NCI-H146 treated with DMSO at 0.1 percent for 48 hours (cell line): ENCODE results near the gene MCC.
"Not testable (repeated sequence)": the region's sequence is repeated elsewhere in the genome, so short reads cannot be mapped to it uniquely, and the experiment has no call there.

Experiments used
- DNase-seq: peaks from one replicate; lab custom pipeline; 2025; ENCODE audit not compliant: unreplicated experiment; lab: John Stamatoyannopoulos, UW

MCC gene

DNA sequence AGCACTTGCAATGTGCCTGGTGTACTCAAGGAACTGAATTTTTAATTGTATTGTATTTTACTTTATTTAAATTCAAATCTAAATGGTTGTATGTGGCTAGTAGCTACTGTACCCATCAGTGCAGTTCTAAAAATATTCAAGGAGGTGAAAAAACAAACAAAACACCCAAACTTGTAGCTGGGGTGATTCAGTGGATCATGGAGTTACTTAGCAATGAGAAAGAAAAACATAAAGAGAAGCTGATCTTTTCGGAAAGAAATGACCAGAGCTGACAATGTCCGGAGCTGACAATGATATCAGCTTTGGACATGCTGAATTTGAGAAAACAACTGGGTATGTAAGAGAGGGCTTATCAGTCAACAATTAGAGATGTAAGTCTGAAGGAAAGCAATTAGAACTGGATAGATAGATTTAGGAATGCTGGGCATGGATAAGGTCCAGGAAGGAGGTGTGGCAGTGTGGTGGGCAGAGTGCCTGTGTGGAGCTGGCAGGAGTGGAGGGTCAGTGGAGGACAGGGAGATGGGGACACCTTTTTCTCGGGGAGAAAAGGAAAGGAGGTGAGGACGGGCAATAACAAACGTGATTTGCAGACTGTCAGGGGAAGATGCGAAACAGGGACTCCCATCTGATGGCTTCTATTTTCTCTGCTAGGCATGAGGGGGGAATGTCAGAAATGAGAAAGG, 398.5 kb downstream of the MCC start:
- DNase-seq = no peak

DNA sequence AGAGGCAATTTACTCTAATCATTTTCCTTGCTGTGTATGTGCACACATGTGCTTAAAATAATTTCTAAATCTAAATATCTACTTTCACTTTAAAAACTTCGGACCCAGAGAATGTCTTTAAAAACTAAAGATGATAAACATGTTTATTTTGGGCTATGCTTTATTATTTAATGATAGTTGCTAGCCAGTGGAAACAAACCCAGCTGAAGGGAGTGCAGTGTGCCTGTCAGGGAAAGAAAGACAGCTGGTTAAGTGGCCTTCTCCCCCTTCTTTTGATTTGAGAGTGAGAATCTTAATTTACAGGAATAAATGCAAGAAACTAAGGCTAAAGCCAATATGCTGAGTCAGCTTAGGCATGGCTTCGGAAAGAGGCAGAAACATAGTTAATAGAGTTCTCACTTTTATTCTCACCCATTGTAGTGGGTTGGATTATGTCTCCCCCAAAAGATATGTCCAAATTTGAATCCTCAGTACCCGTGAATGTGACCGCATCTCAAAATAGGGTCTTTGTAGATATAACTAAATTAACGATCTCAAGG, 400.2 kb downstream of the MCC start:
- DNase-seq = no peak

DNA sequence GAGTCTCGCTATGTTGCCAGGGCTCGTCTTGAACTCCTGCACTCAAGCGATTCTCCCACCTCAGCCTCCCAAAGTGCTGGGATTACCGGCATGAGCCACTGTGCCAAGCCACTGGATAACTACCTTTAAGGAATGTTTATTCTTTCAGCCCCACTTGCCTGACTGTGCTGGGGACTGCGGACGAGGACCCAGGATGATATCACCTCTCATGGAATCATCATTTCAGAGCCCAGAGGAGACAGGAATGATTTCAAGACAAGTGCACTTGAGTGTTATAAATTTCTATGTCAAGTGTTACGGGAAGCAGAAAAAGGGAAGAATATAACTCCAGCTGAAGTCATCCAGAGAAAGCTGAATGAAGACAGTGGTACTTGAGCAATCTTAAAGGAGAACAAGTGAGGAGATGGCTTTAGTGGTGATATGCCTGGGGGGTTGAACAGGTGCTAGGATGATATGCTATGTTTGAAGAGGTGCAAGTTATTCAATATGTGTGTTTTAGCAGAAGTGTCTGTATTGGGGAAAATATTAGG, 402.3 kb downstream of the MCC start:
- DNase-seq = no peak

DNA sequence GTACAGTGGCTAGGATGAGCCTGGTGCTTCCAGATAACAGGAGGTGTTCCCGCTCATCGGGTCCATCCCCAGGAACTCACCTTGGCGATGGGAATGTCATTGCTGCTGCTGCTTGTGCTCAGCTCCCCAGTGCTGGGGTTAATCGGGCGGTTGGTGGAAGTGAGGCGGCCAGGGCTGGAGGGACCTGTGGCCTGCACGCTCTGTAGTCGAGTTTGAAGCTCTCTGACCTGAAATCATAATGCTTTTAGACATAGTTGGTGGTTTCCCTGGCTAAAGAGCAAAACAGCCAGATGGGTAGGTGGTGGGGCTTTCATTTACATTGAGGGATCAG, 403.2 kb downstream of the MCC start:
- DNase-seq = no peak

DNA sequence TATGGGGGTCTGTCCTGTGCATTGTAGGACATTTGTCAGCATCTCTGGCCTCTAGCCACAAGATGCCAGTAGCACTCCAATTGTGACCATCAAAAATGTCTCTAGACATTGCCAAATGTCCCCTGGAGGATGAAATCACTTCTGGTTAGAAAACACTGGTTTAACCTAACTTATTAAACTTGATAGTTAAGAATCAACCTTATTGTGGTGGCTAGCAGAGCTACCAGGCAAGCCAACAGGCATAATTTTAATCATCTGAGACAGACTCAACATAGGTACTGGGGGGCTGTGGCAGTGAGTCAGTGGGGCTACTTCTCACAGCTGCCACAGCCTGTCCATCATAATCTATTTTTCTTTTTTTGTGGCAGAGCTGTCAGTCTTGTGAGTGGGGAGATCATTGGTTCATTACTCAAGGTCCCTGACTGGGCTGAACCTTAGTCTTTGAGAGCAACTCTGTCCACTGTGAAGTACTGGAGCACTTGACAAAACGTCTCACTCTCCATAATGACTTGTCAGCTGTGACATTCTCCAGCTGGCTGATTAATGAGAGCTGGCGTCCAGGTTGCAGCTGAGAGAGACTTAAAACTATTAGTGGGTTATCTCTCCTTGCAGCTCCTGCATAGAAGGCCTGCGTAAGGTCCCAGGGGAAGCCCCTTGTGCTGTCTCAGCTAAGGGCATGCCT, 403.7 kb downstream of the MCC start:
- DNase-seq = no peak

DNA sequence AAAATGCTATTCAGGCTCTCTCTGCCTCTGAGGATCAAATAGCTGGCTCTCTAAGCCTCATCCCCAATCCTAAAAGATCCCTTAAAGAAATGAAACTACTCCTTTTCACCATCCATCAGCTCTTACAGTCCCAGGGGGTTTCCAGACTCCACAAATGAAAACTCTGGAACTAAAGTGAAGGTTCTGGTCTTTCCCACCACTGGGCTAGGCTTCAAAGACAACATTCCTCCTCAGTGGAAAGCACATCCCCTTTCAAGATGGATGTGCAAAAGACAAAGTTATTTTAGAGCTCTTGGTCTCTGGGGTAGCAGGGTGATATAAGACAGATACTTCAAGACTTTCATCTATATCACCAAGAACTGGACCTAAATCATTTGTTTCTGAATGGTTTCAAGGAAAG, 404.8 kb downstream of the MCC start:
- DNase-seq = no peak

DNA sequence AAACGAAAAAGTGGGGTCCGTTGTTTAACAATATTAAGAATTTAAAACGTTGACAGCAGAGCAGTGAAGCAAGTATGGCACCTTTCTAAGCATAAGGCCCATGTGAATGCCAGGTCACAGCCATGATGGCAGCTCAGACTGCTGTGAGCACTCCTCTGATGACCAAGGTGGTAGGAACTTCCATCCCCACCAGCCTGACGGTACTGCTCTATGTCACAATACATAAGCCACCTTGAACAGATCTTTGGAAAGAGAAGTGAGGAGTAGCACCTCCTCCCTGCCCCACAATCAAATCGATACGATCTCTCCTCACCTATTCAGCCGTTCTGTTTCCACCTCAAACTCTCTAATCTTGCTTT, 405.7 kb downstream of the MCC start:
- no peak for DNase-seq

DNA sequence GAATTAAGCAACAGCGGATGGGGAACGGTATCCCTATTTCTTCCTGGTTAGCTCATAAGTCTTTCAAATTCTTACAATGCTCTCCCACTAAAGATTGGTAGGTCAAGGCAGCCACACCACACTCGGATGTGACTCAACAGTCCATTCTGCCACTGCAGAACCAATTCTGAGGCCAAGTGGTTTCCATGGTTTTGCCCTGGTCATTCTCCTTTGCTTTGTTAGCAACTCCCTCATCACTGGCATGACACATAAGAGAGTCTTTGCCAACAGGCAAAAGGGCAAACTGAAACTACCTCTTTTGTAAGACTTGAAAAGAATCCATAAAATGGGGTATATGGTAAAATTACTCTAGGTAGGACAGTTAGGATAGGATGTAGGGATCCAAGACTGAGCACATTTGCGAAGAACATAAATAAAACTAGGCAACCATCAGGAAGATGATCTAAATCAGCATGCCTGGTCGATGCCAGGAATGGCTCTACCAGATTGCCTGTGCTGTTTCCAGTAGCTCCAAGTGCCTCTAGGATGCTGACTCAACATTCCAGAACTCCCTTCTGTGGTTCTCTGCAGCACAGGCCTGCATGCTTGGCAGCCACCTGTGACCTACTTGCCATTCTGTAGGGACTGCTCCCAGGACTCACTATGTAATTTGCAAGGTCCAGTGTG, 406.2 kb downstream of the MCC start:
- DNase-seq = no peak

DNA sequence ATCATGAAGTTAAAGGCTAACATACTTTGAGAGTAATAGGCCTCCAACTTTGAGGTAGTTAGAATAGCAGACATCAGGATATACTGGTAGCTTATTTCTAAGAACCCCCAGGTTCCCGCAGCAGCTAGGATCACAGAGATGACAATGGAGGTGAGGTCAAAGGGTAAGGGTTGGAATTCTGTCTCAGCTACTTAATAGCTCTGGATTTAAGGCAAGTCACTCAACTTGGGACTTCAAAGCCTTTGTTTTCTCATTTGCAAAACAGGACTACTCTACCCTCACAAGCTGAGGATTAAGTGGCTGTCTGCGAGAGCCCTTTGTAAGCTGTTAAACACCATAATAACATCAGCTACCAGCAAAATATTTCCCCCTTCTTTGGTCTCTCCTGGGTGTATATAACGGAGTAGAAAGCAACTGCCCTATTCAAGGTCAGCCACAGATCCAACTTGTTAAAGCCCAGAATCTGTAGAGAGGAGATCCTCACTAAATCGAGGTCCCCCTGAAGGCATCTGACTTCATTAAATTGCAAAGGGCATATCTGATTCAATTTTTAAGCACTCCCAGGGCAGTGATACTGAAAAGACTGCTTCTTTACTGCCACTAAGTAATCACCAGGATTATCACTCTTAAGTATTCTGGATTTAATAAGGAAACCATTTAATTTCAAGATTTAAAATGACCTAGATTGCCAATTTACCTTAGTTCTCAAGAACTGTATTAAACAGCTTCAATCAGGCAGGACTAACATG, 407.0 kb downstream of the MCC start:
- no peak for DNase-seq

DNA sequence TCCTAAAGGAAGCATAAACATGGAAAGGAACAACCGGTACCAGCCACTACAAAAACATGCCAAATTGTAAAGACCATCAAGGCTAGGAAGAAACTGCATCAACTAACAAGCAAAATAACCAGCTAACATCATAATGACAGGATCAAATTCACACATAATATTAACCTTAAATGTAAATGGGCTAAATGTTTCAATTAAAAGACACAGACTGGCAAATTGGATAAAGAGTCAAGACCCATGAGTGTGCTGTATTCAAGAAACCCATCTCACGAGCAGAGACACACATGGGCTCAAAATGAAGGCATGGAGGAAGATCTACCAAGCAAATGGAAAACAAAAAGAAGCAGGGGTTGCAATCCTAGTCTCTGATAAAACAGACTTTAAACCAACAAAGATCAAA, 411.6 kb downstream of the MCC start:
- not testable (repeated sequence) for DNase-seq

DNA sequence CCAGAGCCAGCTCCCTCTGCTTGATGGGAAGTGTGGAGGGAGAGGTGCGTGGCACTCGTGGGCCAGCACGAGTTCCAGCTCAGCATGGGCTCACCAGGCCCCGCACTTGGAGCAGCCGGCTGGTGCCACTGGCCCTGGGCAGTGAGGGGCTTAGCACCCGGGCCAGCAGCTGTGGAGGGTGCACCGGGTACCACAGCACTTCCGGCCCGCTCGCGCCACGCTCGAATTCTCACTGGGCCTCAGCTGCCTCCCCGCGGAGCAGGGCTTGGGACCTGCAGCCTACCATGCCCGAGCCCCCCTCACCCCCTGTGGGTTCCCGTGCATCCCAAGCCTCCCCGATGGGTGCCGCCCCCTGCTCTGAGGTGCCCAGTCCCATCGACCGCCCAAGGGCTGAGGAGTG, 413.2 kb downstream of the MCC start:
- no peak for DNase-seq

DNA sequence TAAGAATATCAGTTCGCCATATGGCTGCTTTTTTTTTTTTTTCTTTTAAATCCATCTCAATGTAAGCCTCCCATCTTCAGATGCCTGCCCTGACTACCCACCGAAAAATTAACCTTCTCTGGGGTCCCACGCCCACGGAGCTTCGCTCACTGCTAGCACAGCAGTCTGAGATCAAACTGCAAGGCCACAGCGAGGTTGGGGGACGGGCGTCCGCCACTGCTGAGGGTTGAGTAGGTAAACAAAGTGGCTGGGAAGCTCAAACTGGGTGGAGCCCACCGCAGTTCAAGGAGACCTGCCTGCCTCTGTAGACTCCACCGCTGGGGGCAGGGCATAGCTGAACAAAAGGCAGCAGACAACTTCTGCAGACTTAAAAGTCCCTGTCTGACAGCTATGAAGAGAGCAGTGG, 414.6 kb downstream of the MCC start:
- not testable (repeated sequence) for DNase-seq

DNA sequence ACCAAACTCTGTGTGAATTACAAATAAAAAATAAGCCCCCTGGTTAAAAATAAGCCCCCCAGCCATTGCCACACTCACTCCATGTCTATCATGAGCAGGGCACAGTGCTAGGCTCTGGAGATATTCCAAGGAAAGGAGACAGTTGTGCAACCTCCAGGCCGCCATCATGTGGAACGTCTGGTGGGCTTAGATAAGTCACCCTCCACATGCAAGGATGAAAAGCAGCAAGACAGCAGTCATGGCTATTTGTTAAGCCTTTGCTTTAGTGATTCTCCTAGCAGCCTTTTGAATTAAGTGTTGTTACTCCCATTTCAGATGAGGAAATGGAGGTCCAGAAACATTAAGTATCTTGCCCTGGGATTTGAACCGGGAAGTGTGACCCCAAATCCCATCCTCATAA, 416.9 kb downstream of the MCC start:
- DNase-seq = no peak

DNA sequence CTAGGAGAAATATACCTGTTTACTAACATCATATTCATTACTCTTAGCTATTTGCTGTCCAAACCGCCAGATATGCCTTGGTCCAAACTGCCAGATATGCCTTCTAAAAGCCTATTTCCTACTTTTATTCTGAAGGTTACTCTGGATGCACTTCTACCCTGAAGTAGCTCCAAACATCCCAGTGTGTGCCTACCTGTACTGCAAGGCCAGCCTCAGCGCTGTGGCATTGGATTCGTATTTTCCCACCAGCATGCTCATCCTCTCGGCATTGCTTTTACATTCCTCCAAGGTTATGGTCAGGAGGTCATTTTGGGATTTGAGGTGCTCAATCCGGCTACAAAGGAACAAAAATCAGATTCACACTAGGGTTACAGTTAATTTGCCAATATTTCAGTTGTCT, 417.4 kb downstream of the MCC start:
- DNase-seq = no peak

DNA sequence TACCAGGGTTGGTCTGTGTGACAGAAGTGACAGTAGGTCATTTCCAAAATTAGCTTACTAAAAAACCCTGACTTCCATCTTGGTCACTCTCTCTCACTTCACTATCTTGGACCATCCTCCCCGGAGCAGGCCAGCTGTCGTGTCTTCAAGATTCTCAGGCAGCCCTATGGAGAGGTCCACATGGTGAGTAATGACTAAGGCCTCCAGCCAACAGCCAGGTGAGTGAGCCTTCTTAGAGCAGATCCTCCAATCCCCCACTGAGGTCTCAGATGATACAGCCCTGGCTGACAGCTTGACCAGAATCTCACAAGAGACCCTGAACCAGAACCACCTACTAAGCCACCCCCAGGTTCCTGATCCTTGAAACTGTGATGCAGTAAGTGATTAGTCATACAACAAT, 419.7 kb downstream of the MCC start:
- DNase-seq = no peak

DNA sequence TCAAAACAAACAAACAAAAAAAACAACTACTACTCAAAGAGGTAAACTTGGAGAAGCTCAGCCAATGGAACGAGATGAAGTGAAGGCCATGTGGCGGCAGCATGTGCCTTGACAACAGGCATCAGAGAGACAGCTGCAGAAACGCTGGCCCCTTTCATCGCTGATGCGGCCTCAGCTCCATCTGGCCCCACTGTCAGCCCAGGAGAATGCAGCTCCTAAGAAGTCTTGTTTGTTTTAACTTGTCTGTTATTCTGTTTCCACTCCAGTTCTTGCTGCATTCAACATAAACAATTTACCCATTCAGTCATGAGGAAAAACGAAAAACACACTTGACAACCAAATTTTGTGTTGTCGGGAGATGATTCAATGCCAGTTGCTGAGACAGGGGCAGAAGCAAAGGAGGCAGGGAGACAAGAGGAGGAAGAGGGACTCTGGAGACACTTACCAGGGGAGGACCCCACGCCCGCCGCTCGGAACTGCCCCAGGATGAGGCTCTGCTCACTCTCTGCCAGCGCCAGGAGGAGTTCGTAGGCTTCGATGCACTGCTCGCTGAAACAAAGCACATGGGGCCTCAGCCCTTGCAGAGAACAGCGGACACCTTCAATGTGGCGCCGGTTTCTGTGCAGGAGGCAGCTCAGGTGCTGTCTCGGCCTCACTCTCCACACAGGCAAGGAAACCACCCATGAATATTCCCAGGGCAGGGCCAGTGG, 420.5 kb downstream of the MCC start:
- no peak for DNase-seq

DNA sequence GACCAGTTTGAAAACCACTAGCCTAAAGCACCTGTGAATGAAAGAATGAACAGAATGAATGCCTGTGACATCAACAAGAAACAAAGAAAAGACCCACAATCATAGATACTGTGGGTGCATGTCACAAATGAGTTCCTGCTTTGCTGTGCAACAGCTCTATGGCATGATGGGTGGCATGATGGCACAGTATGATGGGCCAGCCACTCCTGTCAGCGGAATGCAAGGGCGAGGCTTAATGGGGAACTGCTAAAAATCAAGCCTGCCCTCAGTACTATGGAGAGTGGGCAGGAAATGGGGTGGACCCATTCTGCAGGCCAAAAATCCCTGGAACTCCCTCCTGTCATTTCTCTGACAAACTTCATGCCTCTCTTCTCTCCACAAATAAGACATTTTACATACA, 422.6 kb downstream of the MCC start:
- no peak for DNase-seq

DNA sequence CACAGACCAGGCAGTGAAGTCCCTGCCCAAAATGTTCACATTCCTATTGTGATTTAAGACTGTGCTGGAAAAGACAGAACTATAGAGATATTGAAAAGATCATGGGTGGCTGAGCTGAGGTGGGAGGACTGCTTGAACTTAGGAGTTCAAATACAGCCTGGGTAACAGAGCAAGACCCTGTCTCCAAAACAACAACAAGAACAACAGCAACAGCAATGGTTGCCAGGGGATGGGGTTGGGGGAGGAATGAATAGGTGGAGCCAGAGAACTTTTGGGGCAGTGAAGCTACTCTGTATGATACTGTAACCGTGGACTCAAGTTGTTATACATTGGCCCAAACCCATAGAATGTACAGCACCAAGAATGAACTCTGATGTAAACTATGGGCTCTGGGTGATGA, 423.4 kb downstream of the MCC start:
- DNase-seq = no peak

DNA sequence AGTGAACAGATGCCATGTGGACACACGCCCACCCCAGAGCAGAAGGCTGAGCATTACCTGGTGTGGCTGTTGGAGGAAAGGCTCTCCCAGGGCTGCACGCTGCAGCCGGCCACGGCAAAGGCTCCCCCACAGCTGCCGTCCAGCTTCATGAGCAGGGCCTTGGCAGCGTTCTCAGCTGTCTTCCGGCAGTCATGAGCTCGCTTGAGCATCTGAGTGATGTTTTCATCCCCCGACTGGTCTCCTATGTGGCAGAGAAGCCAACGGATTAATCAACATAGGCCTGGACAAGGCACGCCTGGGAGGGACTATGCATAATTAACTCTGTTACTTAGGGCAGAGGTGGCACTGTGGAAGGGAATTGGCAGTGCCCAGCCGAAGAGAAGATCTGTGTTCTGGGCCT, 424.3 kb downstream of the MCC start:
- DNase-seq = no peak

DNA sequence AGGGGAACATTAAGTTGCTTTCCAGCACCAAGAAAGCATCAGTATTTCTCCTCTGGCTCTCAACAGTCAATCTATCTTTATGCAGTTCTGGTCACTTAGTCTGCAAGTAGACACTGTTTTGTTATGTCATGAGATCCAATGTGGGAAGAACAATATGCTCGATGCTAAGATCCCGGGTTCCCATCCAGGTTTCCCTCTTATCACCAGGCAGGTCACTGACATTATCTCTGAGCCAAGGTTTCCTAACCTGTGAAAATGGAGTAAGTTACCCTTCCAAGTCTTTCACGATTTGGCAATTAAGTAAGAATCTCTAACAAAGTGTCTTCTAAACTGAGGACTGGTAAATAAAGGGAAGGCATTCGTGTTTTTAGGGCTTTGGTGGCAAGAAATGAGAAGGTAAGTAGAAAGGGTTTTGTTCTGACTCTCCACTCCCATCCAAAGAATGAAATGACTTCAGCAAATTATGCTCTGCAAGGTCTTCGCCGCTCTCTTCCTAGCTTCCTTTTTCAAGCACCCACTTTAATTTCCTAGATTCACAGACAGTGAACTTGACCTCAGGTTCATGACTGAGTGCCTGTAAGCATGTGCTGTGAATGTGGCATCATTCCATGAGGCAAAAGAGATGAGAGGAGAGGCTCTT, 425.3 kb downstream of the MCC start:
- DNase-seq = no peak
